22Rv1 (cell line): Measurements from ENCODE around the gene FAM234A.

Experiments
- CTCF ChIP-seq: fragments of 450-650 bp; IDR thresholded peaks from 2 replicates; pipeline ENCODE4 v1.5.1; 2017; ENCODE audit warnings: mild to moderate bottlenecking
- ZFX ChIP-seq: fragments of 450-650 bp; IDR thresholded peaks from 2 replicates; pipeline ENCODE4 v1.6.1; 2017; ENCODE audit warnings: antibody characterized with exemption, borderline replicate concordance

GRCh38 chr16:280005-280460 is 45.4 kb downstream of the FAM234A start:
- TF ChIP-seq CTCF: no peak
- no peak for TF ChIP-seq ZFX
